Peyer's patch (tissue), 4 donors: ENCODE data around the gene OPN3.

Source experiments
- POLR2A ChIP-seq, 2 donors: fragments of 450-650 bp; IDR thresholded peaks; one replicate each; pipeline ENCODE4 v1.5.1; 2017; ENCODE audit warnings: antibody characterized with exemption in 2 of 2, mild to moderate bottlenecking in 2 of 2, moderate library complexity in 2 of 2
- TF ChIP-seq, protein P1 (sequence below), 6 experiments: fragments of 450-650 bp in 4 of 6; fragments of 200-600 bp in 2 of 6; sonication (generic) in 1 of 6; IDR thresholded peaks; one replicate each; pipeline ENCODE4 v1.5.1; 2017 to 2019; ENCODE audit warnings: antibody characterized with exemption in 6 of 6, mild to moderate bottlenecking in 3 of 6, moderate library complexity in 1 of 6

- TF ChIP-seq, protein P1, sequence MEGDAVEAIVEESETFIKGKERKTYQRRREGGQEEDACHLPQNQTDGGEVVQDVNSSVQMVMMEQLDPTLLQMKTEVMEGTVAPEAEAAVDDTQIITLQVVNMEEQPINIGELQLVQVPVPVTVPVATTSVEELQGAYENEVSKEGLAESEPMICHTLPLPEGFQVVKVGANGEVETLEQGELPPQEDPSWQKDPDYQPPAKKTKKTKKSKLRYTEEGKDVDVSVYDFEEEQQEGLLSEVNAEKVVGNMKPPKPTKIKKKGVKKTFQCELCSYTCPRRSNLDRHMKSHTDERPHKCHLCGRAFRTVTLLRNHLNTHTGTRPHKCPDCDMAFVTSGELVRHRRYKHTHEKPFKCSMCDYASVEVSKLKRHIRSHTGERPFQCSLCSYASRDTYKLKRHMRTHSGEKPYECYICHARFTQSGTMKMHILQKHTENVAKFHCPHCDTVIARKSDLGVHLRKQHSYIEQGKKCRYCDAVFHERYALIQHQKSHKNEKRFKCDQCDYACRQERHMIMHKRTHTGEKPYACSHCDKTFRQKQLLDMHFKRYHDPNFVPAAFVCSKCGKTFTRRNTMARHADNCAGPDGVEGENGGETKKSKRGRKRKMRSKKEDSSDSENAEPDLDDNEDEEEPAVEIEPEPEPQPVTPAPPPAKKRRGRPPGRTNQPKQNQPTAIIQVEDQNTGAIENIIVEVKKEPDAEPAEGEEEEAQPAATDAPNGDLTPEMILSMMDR (IDR thresholded peaks at IDR 0.05) = no peak
- TF ChIP-seq POLR2A (IDR thresholded peaks at IDR 0.05) = no peak
These were observed 26.0 kb downstream of the OPN3 start for GRCh38 chr1:241614144-241614543.
